ENCODE data around the gene RNGTT.
A peak's percentile ranks its signal among the peaks of the same experiment; 100 is the strongest.

Gene RNGTT

DNA sequence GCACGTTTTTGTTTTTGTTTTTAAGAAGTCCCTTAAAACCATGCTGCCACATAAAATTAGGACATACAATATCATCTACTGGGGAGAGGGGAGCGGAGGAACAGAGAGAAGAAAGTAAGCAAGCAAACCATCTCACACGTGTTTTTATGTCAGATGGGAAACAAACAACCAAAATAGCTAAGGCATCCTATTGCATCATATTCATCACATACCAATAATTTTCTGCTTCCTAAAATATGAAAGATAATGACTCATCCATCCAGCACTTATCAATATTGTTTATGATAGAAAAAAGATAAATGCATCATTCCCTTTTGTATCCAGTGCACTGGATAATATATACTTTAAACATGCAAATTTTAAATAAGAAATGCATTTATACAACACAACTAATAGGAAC is 329.6 kb downstream of the RNGTT start:
- no peak for DNase-seq (ENCODE audit: low read depth)
- TF ChIP-seq, protein P1, sequence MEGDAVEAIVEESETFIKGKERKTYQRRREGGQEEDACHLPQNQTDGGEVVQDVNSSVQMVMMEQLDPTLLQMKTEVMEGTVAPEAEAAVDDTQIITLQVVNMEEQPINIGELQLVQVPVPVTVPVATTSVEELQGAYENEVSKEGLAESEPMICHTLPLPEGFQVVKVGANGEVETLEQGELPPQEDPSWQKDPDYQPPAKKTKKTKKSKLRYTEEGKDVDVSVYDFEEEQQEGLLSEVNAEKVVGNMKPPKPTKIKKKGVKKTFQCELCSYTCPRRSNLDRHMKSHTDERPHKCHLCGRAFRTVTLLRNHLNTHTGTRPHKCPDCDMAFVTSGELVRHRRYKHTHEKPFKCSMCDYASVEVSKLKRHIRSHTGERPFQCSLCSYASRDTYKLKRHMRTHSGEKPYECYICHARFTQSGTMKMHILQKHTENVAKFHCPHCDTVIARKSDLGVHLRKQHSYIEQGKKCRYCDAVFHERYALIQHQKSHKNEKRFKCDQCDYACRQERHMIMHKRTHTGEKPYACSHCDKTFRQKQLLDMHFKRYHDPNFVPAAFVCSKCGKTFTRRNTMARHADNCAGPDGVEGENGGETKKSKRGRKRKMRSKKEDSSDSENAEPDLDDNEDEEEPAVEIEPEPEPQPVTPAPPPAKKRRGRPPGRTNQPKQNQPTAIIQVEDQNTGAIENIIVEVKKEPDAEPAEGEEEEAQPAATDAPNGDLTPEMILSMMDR (conservative IDR thresholded peaks at IDR 0.05; ENCODE audit: low read depth, low read length): no peak
- H3K4me3 ChIP-seq (ENCODE audit: low read depth, low read length): no peak overlapping the region

DNA sequence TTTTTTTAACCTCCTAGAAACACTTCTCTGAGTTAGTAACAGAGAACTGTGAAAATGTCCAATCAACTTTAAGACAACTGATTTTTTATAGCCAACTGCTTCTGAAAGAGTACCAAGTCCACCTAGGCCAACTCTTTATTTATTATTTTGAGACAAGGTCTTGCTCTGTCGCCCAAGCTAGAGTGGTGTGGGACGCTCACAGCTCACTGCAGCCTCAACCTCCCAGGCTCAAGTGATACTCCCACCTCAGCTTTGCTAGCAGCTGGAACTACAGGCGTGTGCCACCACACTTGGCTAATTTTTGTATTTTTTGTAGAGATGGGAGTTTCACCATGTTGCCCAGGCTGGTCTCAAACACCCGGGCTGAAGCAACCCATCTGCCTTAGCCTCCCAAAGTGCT is 331.6 kb downstream of the RNGTT start:
- H3K4me3 ChIP-seq (ENCODE audit: low read depth, low read length): no peak overlapping the region
- no peak for DNase-seq (ENCODE audit: low read depth)
- TF ChIP-seq, protein P1 (conservative IDR thresholded peaks at IDR 0.05; ENCODE audit: low read depth, low read length): no peak

DNA sequence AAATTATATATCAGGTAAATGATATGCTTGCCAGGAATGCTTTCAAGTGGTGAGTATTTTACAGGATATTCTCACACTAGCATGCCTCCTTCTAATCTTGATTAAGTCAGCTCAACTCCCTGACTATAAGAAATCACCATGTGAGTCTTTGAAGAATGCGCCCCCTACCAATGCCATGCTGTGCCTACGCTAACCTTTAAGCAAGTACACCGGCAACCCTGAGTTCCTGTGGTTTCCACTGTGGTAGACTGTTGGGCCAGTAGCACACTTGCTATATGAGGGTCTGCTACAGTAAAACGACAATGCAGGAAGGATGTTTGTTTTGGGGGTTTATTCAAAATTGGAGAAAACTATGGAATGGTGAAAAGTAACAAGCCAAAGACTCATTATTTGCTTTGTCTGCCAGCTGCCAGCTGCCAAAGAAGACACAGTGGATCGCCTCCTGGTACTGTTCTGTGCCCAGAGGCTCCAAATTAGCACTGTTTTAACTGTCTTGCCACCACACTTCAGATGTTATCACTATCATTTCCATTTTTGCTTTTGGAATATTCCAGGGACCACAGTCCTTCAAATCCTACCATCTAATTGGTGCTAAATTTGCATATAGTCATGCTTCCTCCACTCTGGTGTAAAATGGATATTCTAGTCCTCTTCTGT is 333.5 kb downstream of the RNGTT start:
- peak; percentile 74 for DNase-seq (ENCODE audit: low read depth)
- TF ChIP-seq, protein P1 (conservative IDR thresholded peaks at IDR 0.05; ENCODE audit: low read depth, low read length): peak; percentile 26
- H3K4me3 ChIP-seq (ENCODE audit: low read depth, low read length): no peak overlapping the region

DNA sequence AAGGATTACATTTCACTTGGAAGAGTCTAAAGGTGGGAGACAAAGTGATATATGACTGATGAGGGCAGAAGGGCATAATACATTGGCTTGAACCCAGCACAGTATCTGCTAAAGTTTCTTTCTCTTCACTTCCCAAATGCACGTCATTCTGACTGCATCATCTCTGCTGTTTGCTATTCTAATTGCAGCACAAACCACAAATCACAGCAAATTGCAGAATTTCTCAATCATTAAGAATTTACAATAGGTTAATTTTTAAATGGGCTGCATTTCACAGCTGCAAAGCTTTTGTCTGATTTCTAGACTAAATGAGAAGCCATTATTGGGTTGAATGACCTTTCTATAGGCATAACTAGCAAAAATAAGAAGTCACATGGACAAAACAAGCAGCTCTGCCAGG is 337.0 kb downstream of the RNGTT start:
- H3K4me3 ChIP-seq (ENCODE audit: low read depth, low read length): no peak overlapping the region
- DNase-seq (ENCODE audit: low read depth): peak; percentile 24
- TF ChIP-seq, protein P1 (conservative IDR thresholded peaks at IDR 0.05; ENCODE audit: low read depth, low read length): no peak

DNA sequence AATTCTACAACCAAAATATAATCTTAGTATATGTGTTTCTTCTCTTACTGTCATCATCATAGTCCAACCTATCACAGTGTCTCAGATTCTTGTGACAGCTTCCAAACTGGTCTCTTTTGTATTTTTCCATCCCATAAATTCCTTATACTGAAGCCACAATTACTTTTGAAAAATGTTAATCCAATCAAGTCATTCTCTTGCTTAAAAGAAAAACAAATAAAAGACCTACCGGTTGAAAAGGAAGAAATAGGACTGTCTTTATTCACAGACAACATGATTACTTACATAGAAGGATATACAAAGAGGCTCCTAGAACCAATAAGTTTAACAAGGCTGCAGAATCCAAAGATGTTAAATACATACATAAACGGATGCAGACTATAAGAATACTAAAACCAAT is 339.9 kb downstream of the RNGTT start:
- DNase-seq (ENCODE audit: low read depth): no peak
- TF ChIP-seq, protein P1 (conservative IDR thresholded peaks at IDR 0.05; ENCODE audit: low read depth, low read length): no peak
- no peak overlapping the region for H3K4me3 ChIP-seq (ENCODE audit: low read depth, low read length)

DNA sequence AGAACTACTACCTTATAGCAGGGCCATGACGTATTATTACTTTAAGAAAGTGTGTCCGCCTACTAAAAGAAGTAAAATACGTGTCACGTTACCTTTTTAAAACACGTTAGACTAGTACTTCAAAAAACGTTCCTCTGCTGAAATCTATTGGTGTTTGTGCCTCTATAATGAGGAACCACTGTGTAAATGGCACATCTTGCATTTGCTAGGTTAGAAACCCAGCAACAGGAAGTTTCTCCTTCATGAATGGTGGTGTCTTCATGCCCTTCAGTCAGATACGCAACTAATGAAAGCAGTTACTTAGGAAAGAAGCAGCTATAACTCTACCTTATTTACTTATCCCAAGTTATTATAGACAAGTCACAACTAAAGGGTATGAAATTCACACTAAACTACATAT is 343.5 kb downstream of the RNGTT start:
- TF ChIP-seq, protein P1 (conservative IDR thresholded peaks at IDR 0.05; ENCODE audit: low read depth, low read length): no peak
- DNase-seq (ENCODE audit: low read depth): no peak
- no peak overlapping the region for H3K4me3 ChIP-seq (ENCODE audit: low read depth, low read length)

DNA sequence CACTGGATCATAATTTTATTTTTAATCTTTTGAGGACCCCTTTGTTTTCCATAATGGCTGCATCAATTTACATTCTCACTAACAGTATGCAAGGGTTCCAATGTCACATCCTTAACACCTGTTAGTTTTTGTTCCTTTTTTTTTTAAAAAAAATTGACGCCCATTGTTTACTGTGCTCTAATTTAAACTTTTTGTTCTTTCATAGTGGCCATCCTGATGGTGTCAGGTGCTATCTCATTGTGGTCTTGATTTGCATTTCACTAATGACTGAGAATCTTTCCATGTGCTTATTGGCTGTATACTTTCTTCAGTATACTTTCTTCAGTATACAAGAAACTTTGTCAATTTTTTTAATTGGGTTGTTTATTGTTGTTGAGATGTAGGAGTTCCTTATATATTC is 347.0 kb downstream of the RNGTT start:
- no peak overlapping the region for H3K4me3 ChIP-seq (ENCODE audit: low read depth, low read length)
- TF ChIP-seq, protein P1 (conservative IDR thresholded peaks at IDR 0.05; ENCODE audit: low read depth, low read length): no peak
- no peak for DNase-seq (ENCODE audit: low read depth)
